ENCODE results near the gene SOAT2. TPM values are rescaled to one million over a fixed set of nuclear protein-coding genes. Genes with fewer than 3 reads are reported as not detected.
A peak's percentile ranks its signal among the peaks of the same experiment; 100 is the strongest.
"Not testable (repeated sequence)": the region's sequence is repeated elsewhere in the genome, so short reads cannot be mapped to it uniquely, and the experiment has no call there.

SOAT2 gene
- total RNA-seq, 4 donors from 2014 or later: 0.31 TPM; not detected in 3

- peaks cover 0 to 48% (median 5%) of the 10 kb centered on the region in 3 donors for H3K4me1 ChIP-seq
- no peaks in the 10 kb centered on the region for H3K9me3 ChIP-seq
- no peak for TF ChIP-seq CTCF (IDR thresholded peaks at IDR 0.05)
- no peak for TF ChIP-seq POLR2A (IDR thresholded peaks at IDR 0.05)
- TF ChIP-seq POLR2AphosphoS5 (IDR thresholded peaks at IDR 0.05): no peak
- no peak for TF ChIP-seq EP300 (IDR thresholded peaks at IDR 0.05)
- no CpG with 5 or more reads among the region's 16 CpGs for whole genome bisulfite sequencing, 2 donors (ENCODE audit: low coverage in 1 of 2)
- H3K36me3 ChIP-seq: peaks cover 0 to 28% of the 10 kb centered on the region in 2 donors
- no peaks in the 10 kb centered on the region for H3K27me3 ChIP-seq
- ATAC-seq: no peak
- H3K4me3 ChIP-seq: no peak overlapping the region
- H3K27ac ChIP-seq: peak overlapping the region in 3 of 4 donors; percentile 71 to 83 (median 78)
Observed at GRCh38 chr12:53160000-53160399, 56.7 kb downstream of the SOAT2 start.

DNA sequence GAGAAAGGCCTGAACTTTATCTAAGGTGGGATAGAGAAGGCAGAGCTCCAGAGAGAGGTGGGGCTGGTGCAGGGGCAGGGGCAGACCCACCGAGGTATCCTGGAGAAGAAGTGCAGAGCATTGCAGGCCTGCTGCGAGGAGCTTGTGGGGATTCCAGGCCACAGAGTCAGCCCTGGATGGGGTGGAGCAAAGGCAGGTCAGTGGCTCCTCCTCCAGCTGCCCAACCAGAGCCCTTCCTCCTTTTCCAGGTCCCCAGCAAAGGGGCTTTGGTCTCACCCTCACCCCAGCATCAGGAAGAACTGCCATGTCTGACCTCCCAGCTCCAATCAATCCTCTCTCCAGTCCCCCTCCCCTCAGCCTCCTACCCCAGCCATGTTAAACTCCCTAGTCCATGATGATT is 57.4 kb downstream of the SOAT2 start:
- WGBS, 2 donors (ENCODE audit: low coverage in 1 of 2): 86% methylated on average over 2 of the region's 2 CpGs; no CpG with 5 or more reads in 1 of the 2 donors
- Histone ChIP-seq H3K27ac (peak overlapping the region in 1 of 4 donors; percentile 78), H3K4me1 (peaks cover 0 to 45% (median 5%) of the 10 kb centered on the region in 3 donors), H3K36me3 (peaks cover 0 to 34% of the 10 kb centered on the region in 2 donors), H3K27me3 (no peaks in the 10 kb centered on the region), H3K9me3 (no peaks in the 10 kb centered on the region), H3K4me3 (no peak overlapping the region)
- TF ChIP-seq CTCF (IDR thresholded peaks at IDR 0.05) (no peak), POLR2AphosphoS5 (IDR thresholded peaks at IDR 0.05) (no peak), POLR2A (IDR thresholded peaks at IDR 0.05) (no peak), EP300 (IDR thresholded peaks at IDR 0.05) (no peak)
- ATAC-seq: no peak

DNA sequence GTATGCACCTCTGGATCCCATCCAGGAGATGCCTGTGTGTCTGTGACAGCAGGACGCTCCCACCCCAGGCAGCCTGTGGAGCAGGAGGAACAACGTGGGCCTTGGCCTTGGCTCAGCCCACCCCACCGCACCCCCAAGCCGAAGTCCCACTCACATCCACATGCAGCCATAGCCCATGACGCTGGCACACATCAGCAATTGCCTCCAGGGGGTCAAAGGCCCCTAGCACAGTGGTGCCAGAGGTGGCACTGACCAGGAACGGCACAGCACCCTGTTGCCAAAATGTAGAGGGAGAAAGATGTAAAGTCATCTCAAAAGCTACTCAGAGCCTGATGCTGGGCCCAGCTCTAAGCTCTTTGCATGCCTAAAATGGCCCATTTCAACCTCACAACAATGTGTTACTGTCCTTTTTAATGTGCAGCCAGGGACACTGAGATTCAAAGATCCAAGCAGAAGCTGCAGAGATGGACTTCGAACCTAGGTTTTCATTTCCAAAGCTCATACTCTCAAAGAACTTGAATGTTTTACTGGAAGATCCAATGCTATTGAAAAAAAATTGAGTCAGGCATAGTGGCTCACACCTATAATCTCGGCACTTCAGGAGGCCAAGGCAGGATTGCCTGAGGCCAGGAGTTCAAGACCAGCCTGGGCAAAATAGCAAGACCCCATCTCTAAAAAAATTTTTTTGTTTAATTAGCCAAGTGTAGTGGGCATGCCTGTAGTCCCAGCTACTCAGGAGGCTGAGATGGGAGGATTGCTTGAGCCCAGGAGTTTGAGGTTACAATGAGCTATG is 58.0 kb downstream of the SOAT2 start:
- Histone ChIP-seq H3K4me1 (peaks cover 0 to 38% (median 5%) of the 10 kb centered on the region in 3 donors), H3K27me3 (no peaks in the 10 kb centered on the region), H3K9me3 (no peaks in the 10 kb centered on the region), H3K4me3 (no peak overlapping the region), H3K36me3 (peaks cover 0 to 39% of the 10 kb centered on the region in 2 donors), H3K27ac (peak overlapping the region in 1 of 4 donors; percentile 78)
- WGBS, 2 donors (ENCODE audit: low coverage in 1 of 2): 92 to 100% methylated on average over 2 of the region's 8 CpGs
- no peak for TF ChIP-seq CTCF (IDR thresholded peaks at IDR 0.05)
- TF ChIP-seq POLR2A (IDR thresholded peaks at IDR 0.05): no peak
- TF ChIP-seq EP300 (IDR thresholded peaks at IDR 0.05): no peak
- TF ChIP-seq POLR2AphosphoS5 (IDR thresholded peaks at IDR 0.05): no peak
- no peak for ATAC-seq

DNA sequence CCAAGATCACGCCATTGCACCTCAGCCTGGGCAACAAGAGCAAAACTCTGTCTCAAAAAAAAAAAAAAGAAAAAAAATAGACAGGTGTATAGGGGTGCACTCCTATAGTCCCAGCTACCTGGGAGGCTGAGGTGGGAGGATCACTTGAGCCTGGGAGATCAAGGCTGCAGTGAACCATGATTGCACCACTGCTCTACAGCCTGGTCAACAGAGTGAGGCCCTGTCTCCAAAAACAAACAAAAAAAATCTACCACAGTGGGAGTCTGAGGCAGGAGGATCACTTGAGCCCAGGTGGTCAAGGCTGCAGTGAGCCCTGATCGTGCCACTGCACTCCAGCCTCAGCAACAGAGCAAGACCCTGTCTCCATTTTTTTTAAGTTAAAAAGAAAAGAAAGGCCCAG is 59.7 kb downstream of the SOAT2 start:
- H3K4me1 ChIP-seq: peaks cover 0 to 21% (median 5%) of the 10 kb centered on the region in 3 donors
- H3K4me3 ChIP-seq: not testable (repeated sequence)
- WGBS, 2 donors (ENCODE audit: low coverage in 1 of 2): 71 to 100% methylated on average over 1 of the region's 2 CpGs

GRCh38 chr12:53166837-53167236 is 63.6 kb downstream of the SOAT2 start:
- no peak for ATAC-seq
- Histone ChIP-seq H3K27ac (no peak overlapping the region), H3K36me3 (peaks cover 0 to 60% of the 10 kb centered on the region in 2 donors), H3K9me3 (no peaks in the 10 kb centered on the region), H3K27me3 (no peaks in the 10 kb centered on the region), H3K4me3 (no peak overlapping the region), H3K4me1 (peaks cover 0 to 9% (median 2%) of the 10 kb centered on the region in 3 donors)
- TF ChIP-seq POLR2A (IDR thresholded peaks at IDR 0.05) (no peak), EP300 (IDR thresholded peaks at IDR 0.05) (no peak), POLR2AphosphoS5 (IDR thresholded peaks at IDR 0.05) (no peak), CTCF (IDR thresholded peaks at IDR 0.05) (no peak)

More for the DNA sequence above, 59.7 kb downstream of the SOAT2 start:
- not testable (repeated sequence) for H3K27me3 ChIP-seq, H3K9me3 ChIP-seq, ATAC-seq, H3K27ac ChIP-seq
- H3K36me3 ChIP-seq: peaks cover 0 to 52% of the 10 kb centered on the region in 2 donors

Measured in gastroesophageal sphincter (tissue), 4 donors.